ENCODE results near the gene TMEM108. TPM values are rescaled to one million over a fixed set of nuclear protein-coding genes. Genes with fewer than 3 reads are reported as not detected.
A peak's percentile ranks its signal among the peaks of the same experiment; 100 is the strongest.

Gene TMEM108
- total RNA-seq, 1 donor from 2014 or later: not detected

- Mint-ChIP-seq H3K27ac (no peak overlapping the region), H3K36me3 (ENCODE audit: low read depth) (no peaks in the 10 kb centered on the region), H3K4me3 (no peak overlapping the region), H3K4me1 (no peaks in the 10 kb centered on the region), H3K27me3 (peaks cover 3% of the 10 kb centered on the region), H3K9me3 (no peaks in the 10 kb centered on the region)
- no peak for DNase-seq
- intact Hi-C loops (cut with micrococcal nuclease): no loop called here
Observed at GRCh38 chr3:133113927-133114597, 75.9 kb downstream of the TMEM108 start.

- intact Hi-C loops (cut with micrococcal nuclease): no loop called here
- DNase-seq: no peak
- Mint-ChIP-seq H3K9me3 (no peaks in the 10 kb centered on the region), H3K36me3 (ENCODE audit: low read depth) (no peaks in the 10 kb centered on the region), H3K27ac (no peak overlapping the region), H3K4me1 (no peaks in the 10 kb centered on the region), H3K27me3 (peaks cover 1% of the 10 kb centered on the region), H3K4me3 (no peak overlapping the region)
Observed at GRCh38 chr3:133115176-133115575, 77.0 kb downstream of the TMEM108 start.

- no peak overlapping the region for H3K4me3 Mint-ChIP-seq
- H3K9me3 Mint-ChIP-seq: no peaks in the 10 kb centered on the region
- no peak for DNase-seq
Observed at GRCh38 chr3:133117342-133117741, 79.2 kb downstream of the TMEM108 start.

GRCh38 chr3:133119176-133119575 is 81.0 kb downstream of the TMEM108 start:
- intact Hi-C loops (cut with micrococcal nuclease): no loop called here
- Mint-ChIP-seq H3K27me3 (no peaks in the 10 kb centered on the region), H3K4me3 (no peak overlapping the region), H3K4me1 (no peaks in the 10 kb centered on the region), H3K36me3 (ENCODE audit: low read depth) (no peaks in the 10 kb centered on the region), H3K27ac (no peak overlapping the region), H3K9me3 (no peaks in the 10 kb centered on the region)
- DNase-seq: no peak

More at GRCh38 chr3:133117342-133117741, 79.2 kb downstream of the TMEM108 start:
- H3K36me3 Mint-ChIP-seq (ENCODE audit: low read depth): no peaks in the 10 kb centered on the region
- no peaks in the 10 kb centered on the region for H3K4me1 Mint-ChIP-seq
- intact Hi-C loops (cut with micrococcal nuclease): no loop called here
- no peak overlapping the region for H3K27ac Mint-ChIP-seq
- H3K27me3 Mint-ChIP-seq: peaks cover 1% of the 10 kb centered on the region

GRCh38 chr3:133121450-133121849 is 83.3 kb downstream of the TMEM108 start:
- no peaks in the 10 kb centered on the region for H3K36me3 Mint-ChIP-seq (ENCODE audit: low read depth)
- no peaks in the 10 kb centered on the region for H3K4me1 Mint-ChIP-seq
- no peak overlapping the region for H3K4me3 Mint-ChIP-seq
- DNase-seq: no peak
- peaks cover 5% of the 10 kb centered on the region for H3K27me3 Mint-ChIP-seq
- peak overlapping the region; percentile 8 for H3K27ac Mint-ChIP-seq
- intact Hi-C loops (cut with micrococcal nuclease): no loop called here
- H3K9me3 Mint-ChIP-seq: no peaks in the 10 kb centered on the region

GRCh38 chr3:133123636-133124035 is 85.4 kb downstream of the TMEM108 start:
- intact Hi-C loops (cut with micrococcal nuclease): no loop called here
- Mint-ChIP-seq H3K27ac (no peak overlapping the region), H3K4me3 (no peak overlapping the region), H3K27me3 (peaks cover 5% of the 10 kb centered on the region), H3K4me1 (no peaks in the 10 kb centered on the region), H3K36me3 (ENCODE audit: low read depth) (no peaks in the 10 kb centered on the region), H3K9me3 (no peaks in the 10 kb centered on the region)
- no peak for DNase-seq

- Mint-ChIP-seq H3K27me3 (peaks cover 5% of the 10 kb centered on the region), H3K4me1 (no peaks in the 10 kb centered on the region), H3K27ac (no peak overlapping the region), H3K9me3 (no peaks in the 10 kb centered on the region), H3K36me3 (ENCODE audit: low read depth) (no peaks in the 10 kb centered on the region), H3K4me3 (no peak overlapping the region)
- no peak for DNase-seq
- intact Hi-C loops (cut with micrococcal nuclease): no loop called here
Observed at GRCh38 chr3:133124511-133124910, 86.3 kb downstream of the TMEM108 start.

- H3K36me3 Mint-ChIP-seq (ENCODE audit: low read depth): no peaks in the 10 kb centered on the region
- H3K4me1 Mint-ChIP-seq: no peaks in the 10 kb centered on the region
- intact Hi-C loops (cut with micrococcal nuclease): no loop called here
- peaks cover 5% of the 10 kb centered on the region for H3K27me3 Mint-ChIP-seq
- no peaks in the 10 kb centered on the region for H3K9me3 Mint-ChIP-seq
- no peak overlapping the region for H3K27ac Mint-ChIP-seq
- no peak for DNase-seq
- H3K4me3 Mint-ChIP-seq: no peak overlapping the region
Observed at GRCh38 chr3:133125171-133125570, 87.0 kb downstream of the TMEM108 start.

- Mint-ChIP-seq H3K27ac (no peak overlapping the region), H3K27me3 (peaks cover 5% of the 10 kb centered on the region), H3K4me3 (no peak overlapping the region), H3K9me3 (no peaks in the 10 kb centered on the region), H3K36me3 (ENCODE audit: low read depth) (no peaks in the 10 kb centered on the region), H3K4me1 (no peaks in the 10 kb centered on the region)
- intact Hi-C loops (cut with micrococcal nuclease): no loop called here
- DNase-seq: no peak
Observed at GRCh38 chr3:133125802-133126201, 87.6 kb downstream of the TMEM108 start.

GRCh38 chr3:133127381-133127780 is 89.2 kb downstream of the TMEM108 start:
- peaks cover 5% of the 10 kb centered on the region for H3K27me3 Mint-ChIP-seq
- intact Hi-C loops (cut with micrococcal nuclease): no loop called here

GRCh38 chr3:133130168-133130567 is 92.0 kb downstream of the TMEM108 start:
- no peak for DNase-seq
- Mint-ChIP-seq H3K9me3 (no peaks in the 10 kb centered on the region), H3K4me1 (no peaks in the 10 kb centered on the region), H3K27me3 (no peaks in the 10 kb centered on the region), H3K4me3 (no peak overlapping the region), H3K27ac (no peak overlapping the region), H3K36me3 (ENCODE audit: low read depth) (no peaks in the 10 kb centered on the region)
- intact Hi-C loops (cut with micrococcal nuclease): no loop called here

More at GRCh38 chr3:133127381-133127780, 89.2 kb downstream of the TMEM108 start:
- no peaks in the 10 kb centered on the region for H3K9me3 Mint-ChIP-seq
- no peaks in the 10 kb centered on the region for H3K4me1 Mint-ChIP-seq
- H3K4me3 Mint-ChIP-seq: no peak overlapping the region
- H3K36me3 Mint-ChIP-seq (ENCODE audit: low read depth): no peaks in the 10 kb centered on the region
- no peak for DNase-seq
- no peak overlapping the region for H3K27ac Mint-ChIP-seq

- no peak overlapping the region for H3K4me3 Mint-ChIP-seq
- intact Hi-C loops (cut with micrococcal nuclease): no loop called here
- no peaks in the 10 kb centered on the region for H3K4me1 Mint-ChIP-seq
- no peaks in the 10 kb centered on the region for H3K27me3 Mint-ChIP-seq
- H3K9me3 Mint-ChIP-seq: no peaks in the 10 kb centered on the region
- no peaks in the 10 kb centered on the region for H3K36me3 Mint-ChIP-seq (ENCODE audit: low read depth)
- DNase-seq: no peak
- no peak overlapping the region for H3K27ac Mint-ChIP-seq
Observed at GRCh38 chr3:133135306-133135705, 97.1 kb downstream of the TMEM108 start.

GRCh38 chr3:133136114-133137041 is 98.2 kb downstream of the TMEM108 start:
- no peaks in the 10 kb centered on the region for H3K9me3 Mint-ChIP-seq
- H3K27me3 Mint-ChIP-seq: no peaks in the 10 kb centered on the region
- intact Hi-C loops (cut with micrococcal nuclease): no loop called here
- H3K4me1 Mint-ChIP-seq: no peaks in the 10 kb centered on the region
- no peak overlapping the region for H3K27ac Mint-ChIP-seq
- H3K36me3 Mint-ChIP-seq (ENCODE audit: low read depth): no peaks in the 10 kb centered on the region
- H3K4me3 Mint-ChIP-seq: no peak overlapping the region
- no peak for DNase-seq
